ENCODE measurements around the gene EXOSC9. TPM values are rescaled to one million over a fixed set of nuclear protein-coding genes. Genes with fewer than 3 reads are reported as not detected.

The EXOSC9 gene
- total RNA-seq, 1 experiment from 2014 or later = 115 TPM

DNA sequence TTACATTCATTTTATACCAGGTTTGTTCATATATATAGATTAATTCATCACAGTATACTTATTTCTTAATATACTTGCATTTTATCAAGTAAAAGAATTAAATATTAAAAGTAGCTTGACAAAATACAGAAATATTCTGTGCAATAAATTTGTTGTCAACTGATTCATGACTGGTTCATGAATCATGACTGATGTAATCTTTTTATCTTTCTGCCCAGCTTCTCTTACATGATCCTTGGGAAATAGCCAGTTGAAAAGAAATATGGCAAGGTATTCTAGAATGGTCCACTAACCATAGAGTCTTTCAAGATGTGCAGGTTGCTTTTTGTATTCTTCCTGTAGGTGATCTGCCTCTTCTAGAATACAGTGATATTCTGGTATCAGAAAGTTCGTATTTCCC lies 26.7 kb downstream of the EXOSC9 start:
- H3K27me3 ChIP-seq = no peaks in the 10 kb centered on the region
- peaks cover 5% of the 10 kb centered on the region for H3K36me3 ChIP-seq
- H3K9me3 ChIP-seq (replicated peaks) = no peaks in the 10 kb centered on the region
- DNase-seq = no peak
- H3K27ac ChIP-seq = no peak overlapping the region
- H3K4me3 ChIP-seq = no peak overlapping the region
- H3K4me1 ChIP-seq = no peaks in the 10 kb centered on the region

DNA sequence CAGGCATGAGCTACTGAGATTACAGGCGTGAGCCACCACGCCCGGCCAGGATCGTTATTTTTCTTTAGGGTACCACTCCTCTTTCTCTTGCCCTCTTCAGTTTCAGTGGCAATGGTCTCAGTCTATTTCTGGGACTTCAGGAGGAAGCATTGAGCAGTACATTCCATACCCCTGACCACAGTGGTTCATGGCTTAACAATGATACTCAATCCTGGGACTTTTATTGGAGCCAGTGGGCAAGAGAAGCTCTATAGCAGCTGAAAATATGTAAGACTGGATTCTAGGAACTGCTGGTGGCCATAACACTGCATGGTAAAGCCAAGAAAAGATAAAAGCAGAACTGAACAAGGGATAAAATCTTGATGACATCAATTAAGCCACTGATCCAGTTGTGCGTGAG lies 28.4 kb downstream of the EXOSC9 start:
- H3K27ac ChIP-seq = no peak overlapping the region
- no peak for DNase-seq
- H3K4me1 ChIP-seq = no peaks in the 10 kb centered on the region
- no peak overlapping the region for H3K4me3 ChIP-seq
- H3K36me3 ChIP-seq = peaks cover 11% of the 10 kb centered on the region
- H3K27me3 ChIP-seq = no peaks in the 10 kb centered on the region
- H3K9me3 ChIP-seq (replicated peaks) = no peaks in the 10 kb centered on the region

DNA sequence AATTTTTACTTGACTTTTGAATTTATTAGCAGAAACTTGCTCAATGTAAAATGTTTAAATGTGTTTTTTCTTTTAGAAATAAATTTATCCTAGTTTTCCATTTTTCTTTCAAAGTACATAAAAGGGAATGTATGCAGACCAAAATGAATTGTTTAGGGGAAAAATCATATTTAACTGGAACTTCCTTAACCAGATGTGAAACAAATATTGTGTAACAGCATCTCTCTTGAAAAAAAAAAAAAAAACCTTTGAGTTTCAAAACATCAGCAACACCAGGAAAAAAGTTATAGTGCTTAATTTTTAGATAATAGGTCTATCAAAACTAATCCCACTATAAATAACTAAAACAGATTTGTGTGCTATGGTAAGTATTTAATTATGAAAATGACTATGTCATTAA lies 37.0 kb downstream of the EXOSC9 start:
- Histone ChIP-seq H3K4me3 (no peak overlapping the region), H3K27me3 (no peaks in the 10 kb centered on the region), H3K9me3 (replicated peaks) (no peaks in the 10 kb centered on the region), H3K4me1 (no peaks in the 10 kb centered on the region), H3K36me3 (peaks cover 22% of the 10 kb centered on the region; the same call in 1 of the 2 replicates), H3K27ac (no peak overlapping the region)
- DNase-seq = no peak

GRCh38 chr4:121842862-121843261 lies 41.7 kb downstream of the EXOSC9 start:
- no peaks in the 10 kb centered on the region for H3K27me3 ChIP-seq
- no peaks in the 10 kb centered on the region for H3K4me1 ChIP-seq
- H3K9me3 ChIP-seq (replicated peaks) = no peaks in the 10 kb centered on the region
- peaks cover 28% of the 10 kb centered on the region for H3K36me3 ChIP-seq
- H3K27ac ChIP-seq = no peak overlapping the region
- H3K4me3 ChIP-seq = no peak overlapping the region
- no peak for DNase-seq

DNA sequence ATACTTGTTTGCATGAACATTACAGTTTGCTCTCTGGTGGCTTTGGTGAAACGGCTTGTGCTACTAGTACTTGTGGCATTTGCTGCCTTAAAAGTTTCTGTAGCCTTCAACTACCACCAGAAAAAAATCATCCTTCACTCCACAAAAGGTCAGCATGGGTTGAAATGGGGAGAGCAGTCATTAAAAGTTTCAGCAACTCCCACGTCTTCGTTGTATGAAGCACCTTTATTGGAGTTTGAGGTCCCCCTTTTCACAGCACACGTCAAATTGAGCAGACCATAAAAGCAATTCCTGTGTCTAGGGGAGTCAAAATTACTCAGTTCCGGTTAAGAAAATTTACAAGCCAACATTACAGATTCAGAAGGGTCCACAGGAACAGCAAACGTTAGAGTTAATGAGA lies 45.5 kb downstream of the EXOSC9 start:
- peaks cover 25% of the 10 kb centered on the region for H3K36me3 ChIP-seq
- no peak for DNase-seq
- H3K4me3 ChIP-seq = no peak overlapping the region
- H3K4me1 ChIP-seq = no peaks in the 10 kb centered on the region
- no peak overlapping the region for H3K27ac ChIP-seq
- H3K9me3 ChIP-seq (replicated peaks) = no peaks in the 10 kb centered on the region
- H3K27me3 ChIP-seq = no peaks in the 10 kb centered on the region

GRCh38 chr4:121851354-121851753 lies 50.2 kb downstream of the EXOSC9 start:
- H3K4me3 ChIP-seq = no peak overlapping the region
- H3K36me3 ChIP-seq = peaks cover 17% of the 10 kb centered on the region
- DNase-seq = no peak

GRCh38 chr4:121860121-121860520 lies 59.0 kb downstream of the EXOSC9 start:
- Histone ChIP-seq H3K27ac (no peak overlapping the region), H3K4me1 (no peaks in the 10 kb centered on the region), H3K4me3 (no peak overlapping the region), H3K9me3 (replicated peaks) (no peaks in the 10 kb centered on the region), H3K36me3 (peaks cover 35% of the 10 kb centered on the region), H3K27me3 (no peaks in the 10 kb centered on the region)
- DNase-seq = no peak

More at GRCh38 chr4:121851354-121851753, 50.2 kb downstream of the EXOSC9 start:
- H3K4me1 ChIP-seq = no peaks in the 10 kb centered on the region
- no peaks in the 10 kb centered on the region for H3K27me3 ChIP-seq
- H3K9me3 ChIP-seq (replicated peaks) = no peaks in the 10 kb centered on the region
- no peak overlapping the region for H3K27ac ChIP-seq

DNA sequence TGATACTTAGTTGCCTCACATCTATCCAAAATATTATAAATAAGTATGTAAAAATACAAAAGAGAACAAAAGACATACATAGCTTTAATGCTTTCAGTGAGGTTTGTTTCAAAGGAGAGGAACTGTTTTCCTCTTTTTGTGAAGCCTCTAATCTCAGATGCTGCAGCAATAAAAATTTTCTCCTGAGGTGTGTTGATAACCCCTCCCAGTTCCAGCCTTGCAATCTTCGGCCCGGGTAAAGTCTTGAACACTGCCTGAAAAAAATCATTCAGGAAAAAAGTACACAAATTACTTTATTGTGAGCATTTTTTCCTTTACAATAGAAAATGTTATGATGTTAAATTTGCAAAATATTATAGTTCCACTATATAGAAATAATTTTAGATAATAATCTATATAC lies 60.3 kb downstream of the EXOSC9 start:
- no peak for DNase-seq
- Histone ChIP-seq H3K4me1 (no peaks in the 10 kb centered on the region), H3K27me3 (no peaks in the 10 kb centered on the region), H3K36me3 (peaks cover 38% of the 10 kb centered on the region), H3K9me3 (replicated peaks) (no peaks in the 10 kb centered on the region), H3K4me3 (no peak overlapping the region), H3K27ac (no peak overlapping the region)

- Histone ChIP-seq H3K27me3 (no peaks in the 10 kb centered on the region), H3K9me3 (replicated peaks) (no peaks in the 10 kb centered on the region), H3K4me3 (no peak overlapping the region), H3K27ac (no peak overlapping the region), H3K36me3 (peaks cover 34% of the 10 kb centered on the region), H3K4me1 (no peaks in the 10 kb centered on the region)
- DNase-seq = no peak
Measured at GRCh38 chr4:121863799-121864198, 62.7 kb downstream of the EXOSC9 start.

Other genes with a start within 250 kb of the EXOSC9 start
- 442 and 448 TPM in 2 replicates for gene ANXA5, start 104.3 kb upstream of the EXOSC9 start, total RNA-seq (2014; rRNA removed; shearing (Covaris generic))
- 0.08 TPM in 1 of 2 replicates, not detected in the other for gene SMIM43, start 36.2 kb upstream of the EXOSC9 start, total RNA-seq (2014; rRNA removed; shearing (Covaris generic))
- 226 TPM in 2 replicates for gene CCNA2, start 22.6 kb downstream of the EXOSC9 start, total RNA-seq (2014; rRNA removed; shearing (Covaris generic))
- 19.8 and 22.3 TPM in 2 replicates for gene BBS7, start 69.2 kb downstream of the EXOSC9 start, total RNA-seq (2014; rRNA removed; shearing (Covaris generic))
- gene TRPC3, start 150.7 kb downstream of the EXOSC9 start, total RNA-seq (2014; rRNA removed; shearing (Covaris generic)) = 0.46 and 0.89 TPM in 2 replicates